HG02798 (cell line): Measurements from ENCODE around the gene KRTAP13-2.

Experiments
- ATAC-seq: cut with Tn5 transposase; IDR thresholded peaks from one replicate; pipeline ENCODE4 v1.9.1; 2021; ENCODE audit warnings: mild to moderate bottlenecking; ENCODE audit not compliant: unreplicated experiment, poor library complexity

KRTAP13-2 gene

DNA sequence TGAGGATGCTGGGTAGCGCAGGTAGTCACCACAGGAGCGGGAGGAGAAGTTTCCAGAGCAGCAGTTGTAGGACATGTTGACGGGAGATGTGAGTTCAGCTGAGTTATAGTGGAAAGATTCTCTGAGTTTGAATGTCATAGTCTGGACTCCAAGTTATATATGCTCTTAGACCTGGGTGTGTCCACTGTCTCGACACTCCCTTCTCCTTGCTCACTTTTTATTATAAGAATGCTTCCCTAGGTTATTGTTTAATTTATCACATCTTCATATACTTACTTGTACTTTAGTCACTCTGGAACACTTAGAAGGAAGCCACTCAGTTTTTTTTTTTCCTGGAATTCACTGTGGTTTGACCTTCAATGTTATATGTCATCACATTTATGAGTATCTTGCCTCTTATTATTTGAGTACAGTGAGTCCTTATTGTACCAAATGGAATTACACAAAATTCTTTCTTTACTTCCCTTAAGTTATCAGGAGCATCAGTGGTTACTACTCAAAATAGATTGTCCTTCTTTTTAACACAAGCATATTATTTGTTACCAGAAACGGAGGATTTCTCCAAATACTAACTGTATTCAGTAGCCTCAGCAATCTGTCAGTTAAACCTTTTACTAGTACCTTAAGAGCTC is at the start of gene KRTAP13-2:
Gene KRTAP13-2 (minus strand): TSS at position 133 of the 632 bp plus-strand sequence. CDS start 58 bp downstream, at position 75.
- no peak for ATAC-seq

DNA sequence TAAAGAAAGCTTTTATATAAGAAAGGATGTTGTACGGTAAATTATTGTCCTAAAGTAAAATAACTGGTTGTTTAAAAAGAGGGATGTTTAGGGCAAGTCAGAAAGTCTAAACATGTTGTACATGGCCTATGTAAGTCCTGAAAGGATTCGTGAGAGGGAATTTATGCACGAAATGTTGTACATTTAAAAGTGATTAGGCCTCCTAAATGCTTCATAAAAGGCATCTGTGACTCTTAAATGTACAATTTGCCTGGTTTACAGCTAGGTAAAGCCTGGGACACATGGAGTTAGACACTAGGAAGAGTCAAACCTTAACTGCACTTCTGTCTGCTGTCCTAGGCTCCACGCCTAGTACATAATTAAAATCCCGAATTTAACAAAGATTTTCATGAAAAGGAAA is 43.9 kb upstream of the KRTAP13-2 start:
- no peak for ATAC-seq

DNA sequence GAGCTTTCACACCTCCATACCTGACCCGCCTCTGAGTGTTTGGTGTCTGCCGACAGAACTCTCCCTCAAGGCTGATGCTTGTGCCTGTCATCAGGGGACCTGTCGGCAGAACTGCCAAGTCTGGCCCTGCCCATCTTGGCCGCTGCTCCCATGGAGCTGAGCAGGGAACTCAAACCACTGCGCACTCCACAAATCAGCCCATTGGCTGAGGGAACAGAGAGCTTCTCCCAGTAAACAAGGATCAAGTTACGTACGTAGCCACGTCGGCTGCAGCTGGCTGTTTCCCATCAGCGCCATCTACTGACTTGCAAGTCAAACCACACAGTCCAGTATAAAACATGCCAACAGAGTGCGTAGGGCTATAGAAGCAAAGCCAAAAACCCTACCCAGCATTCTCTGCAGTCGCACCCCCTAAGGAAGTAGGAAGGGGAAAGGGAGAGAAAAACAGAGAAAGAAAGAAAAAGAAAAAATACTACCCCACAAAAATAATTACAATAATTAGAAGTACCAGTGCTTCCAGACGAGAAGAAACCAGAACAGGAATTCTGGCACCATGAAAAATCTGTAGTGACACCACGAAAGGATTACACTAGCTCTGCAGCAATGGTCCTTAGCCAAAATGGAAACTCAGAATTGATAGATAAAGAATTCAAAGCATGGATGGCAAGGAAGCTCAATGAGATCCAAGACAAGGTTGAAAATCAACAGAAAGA is 36.9 kb upstream of the KRTAP13-2 start:
- no peak for ATAC-seq

DNA sequence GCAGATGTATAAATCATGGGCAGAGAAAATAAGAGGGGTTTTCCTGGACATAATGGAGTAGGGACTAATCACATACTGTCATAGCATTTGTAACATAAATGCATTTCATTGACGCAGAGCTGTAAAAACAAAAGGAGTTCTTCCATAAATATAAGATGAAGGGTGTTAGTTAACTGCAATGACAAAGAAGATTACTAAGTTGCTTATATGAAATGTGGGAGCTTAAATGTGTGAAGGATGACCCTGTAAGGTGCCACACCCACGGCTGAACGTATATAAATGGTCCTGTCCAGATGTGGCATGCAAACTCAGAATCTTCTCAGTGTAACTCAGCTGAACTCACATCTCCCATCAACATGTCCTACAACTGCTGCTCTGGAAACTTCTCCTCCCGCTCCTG is 23.7 kb upstream of the KRTAP13-2 start, which contains the start of gene KRTAP13-1:
Gene KRTAP13-1 (plus strand): TSS at position 301 of the 400 bp plus-strand sequence. CDS start 56 bp downstream, at position 357.
- ATAC-seq, result no peak

DNA sequence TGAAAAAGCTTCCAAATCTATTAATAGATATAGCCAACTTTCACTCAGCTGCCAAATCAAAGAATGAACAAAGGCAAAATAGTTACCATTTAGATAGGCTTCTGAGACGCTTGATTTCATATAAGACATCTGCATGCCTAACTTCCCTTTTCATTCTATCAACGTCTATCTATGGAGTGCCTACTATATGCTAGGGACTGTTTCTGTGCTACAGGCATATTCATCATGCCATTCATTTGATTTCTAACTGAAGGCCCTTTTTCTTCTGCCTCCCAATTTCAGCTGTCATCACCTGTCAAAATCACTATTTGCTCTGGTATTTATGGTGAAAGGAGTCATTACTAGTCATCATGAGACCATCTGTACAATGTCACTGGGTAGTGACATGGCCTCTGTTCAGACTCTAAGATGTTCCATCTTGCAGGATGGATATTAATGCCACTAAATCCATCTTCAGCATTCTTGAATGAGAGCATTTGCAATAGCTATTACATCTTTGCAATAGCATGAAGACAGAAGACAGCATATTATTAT is 19.5 kb upstream of the KRTAP13-2 start:
- ATAC-seq, result no peak

- no peak for ATAC-seq
Observed at GRCh38 chr21:30382201-30382600, 10.1 kb upstream of the KRTAP13-2 start.

DNA sequence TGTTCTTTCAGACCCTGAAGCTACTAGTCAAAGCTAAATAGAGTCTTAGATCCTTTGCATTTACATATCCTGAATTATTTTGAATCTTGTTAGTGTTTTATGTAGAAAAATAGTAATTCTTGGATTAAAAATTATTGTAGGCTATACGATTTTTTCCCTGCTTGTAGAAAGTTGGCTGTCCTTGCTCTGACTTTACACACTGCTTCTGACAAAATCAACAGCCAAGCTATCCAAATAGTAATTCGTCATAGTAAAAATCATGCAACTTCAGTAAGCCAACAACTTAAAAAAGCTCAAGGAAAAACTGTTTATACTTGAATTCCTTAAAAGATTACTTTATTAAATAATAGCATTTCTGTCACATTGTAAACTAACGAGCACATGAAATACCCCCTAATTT is 16.2 kb downstream of the KRTAP13-2 start:
- no peak for ATAC-seq

- ATAC-seq, result no peak
Observed at GRCh38 chr21:30354308-30355005, 17.6 kb downstream of the KRTAP13-2 start.

DNA sequence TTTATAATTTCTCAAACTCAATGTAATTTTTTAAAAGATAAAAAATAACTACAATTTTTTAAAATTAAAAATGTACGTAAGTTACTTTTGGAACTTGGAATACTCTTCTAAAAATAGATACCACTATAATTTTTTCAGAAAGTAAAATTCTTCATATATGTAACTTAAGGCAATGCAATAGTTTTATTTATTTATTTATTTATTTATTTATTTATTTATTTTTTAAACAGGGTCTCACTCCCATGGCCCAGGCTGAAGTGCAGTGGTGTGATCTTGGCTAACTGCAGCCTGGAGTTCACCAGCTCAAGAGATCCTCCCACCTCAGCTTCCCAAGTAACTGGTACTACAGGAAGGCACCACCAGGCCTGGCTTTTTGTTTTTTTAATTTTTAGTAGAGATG is 20.5 kb downstream of the KRTAP13-2 start:
- ATAC-seq, result no peak

GRCh38 chr21:30349572-30349971 is 22.5 kb downstream of the KRTAP13-2 start:
- ATAC-seq, result no peak

- ATAC-seq, result no peak
Observed at GRCh38 chr21:30348506-30348905, 23.6 kb downstream of the KRTAP13-2 start, which contains the start of gene KRTAP23-1. KRTAP23-1 (minus strand) TSS chr21:30348606; CDS start chr21:30348606, 0 bp downstream.

DNA sequence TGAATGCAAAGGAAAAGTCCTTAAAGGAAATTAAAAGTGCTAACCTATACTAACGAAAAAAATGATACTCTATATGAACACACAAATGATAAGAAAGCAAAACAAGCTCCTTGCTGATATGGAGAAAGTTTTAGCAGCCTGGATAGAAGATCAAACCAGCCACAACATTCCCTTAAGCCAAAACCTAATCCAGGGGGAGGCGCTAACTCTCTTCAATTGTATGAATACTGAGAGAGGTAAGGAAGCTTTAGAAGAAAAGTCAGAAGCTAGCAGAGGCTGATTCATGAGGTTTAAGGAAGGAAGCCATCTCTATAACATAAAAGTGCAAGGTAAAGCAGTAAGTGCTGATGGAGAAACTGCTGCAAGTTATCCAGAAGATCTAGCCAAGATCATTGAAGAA is 27.1 kb downstream of the KRTAP13-2 start:
- no peak for ATAC-seq

GRCh38 chr21:30340714-30341573 is 31.1 kb downstream of the KRTAP13-2 start:
- no peak for ATAC-seq

DNA sequence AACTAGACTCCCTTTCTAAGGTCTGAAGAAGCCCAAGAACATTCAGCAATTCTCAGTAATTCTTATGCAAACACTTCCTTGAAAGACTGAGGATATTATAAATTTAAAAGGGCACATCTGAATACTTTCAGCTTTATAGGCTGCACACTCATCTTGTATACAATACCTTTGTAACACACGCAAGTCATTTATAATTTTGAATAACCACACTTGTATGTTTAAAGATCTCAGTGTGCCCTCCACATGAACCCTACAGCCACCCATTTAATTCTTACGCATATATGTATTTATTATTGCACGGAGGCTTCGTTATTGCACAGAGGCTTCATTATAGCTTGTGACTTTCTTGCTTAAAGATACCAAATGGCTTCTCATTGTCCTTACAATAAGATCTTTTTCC is 33.4 kb downstream of the KRTAP13-2 start:
- no peak for ATAC-seq

GRCh38 chr21:30337772-30338171 is 34.3 kb downstream of the KRTAP13-2 start:
- ATAC-seq, result no peak

DNA sequence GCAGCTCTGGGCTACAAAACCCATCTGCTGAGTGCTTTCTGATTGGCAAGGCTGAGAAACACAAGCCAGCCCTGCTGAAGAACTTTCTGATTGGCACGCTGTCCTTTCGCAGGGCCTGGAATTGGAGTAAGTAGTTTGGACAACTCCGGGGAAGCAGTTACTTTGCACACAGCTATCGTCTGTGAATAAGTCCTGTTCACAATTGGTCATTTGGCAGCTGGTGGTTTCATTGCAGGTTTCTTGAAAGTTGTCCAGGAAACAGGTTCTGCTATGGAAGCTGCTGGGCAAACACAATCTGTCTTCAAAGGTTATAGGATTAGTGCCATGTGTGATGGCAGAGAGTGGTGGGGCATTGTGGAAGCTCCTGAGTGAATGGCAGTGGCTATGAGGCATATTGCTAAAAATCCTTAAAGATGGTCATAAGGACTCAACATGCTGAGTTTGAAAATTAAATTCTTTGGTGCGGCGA is 34.8 kb downstream of the KRTAP13-2 start, which contains the start of gene KRTAP27-1:
Gene KRTAP27-1 (minus strand): TSS at position 419 of the 469 bp plus-strand sequence. CDS start 26 bp downstream, at position 393.
- no peak for ATAC-seq

GRCh38 chr21:30336596-30336995 is 35.5 kb downstream of the KRTAP13-2 start:
- no peak for ATAC-seq

GRCh38 chr21:30333736-30334135 is 38.3 kb downstream of the KRTAP13-2 start:
- ATAC-seq, result no peak

DNA sequence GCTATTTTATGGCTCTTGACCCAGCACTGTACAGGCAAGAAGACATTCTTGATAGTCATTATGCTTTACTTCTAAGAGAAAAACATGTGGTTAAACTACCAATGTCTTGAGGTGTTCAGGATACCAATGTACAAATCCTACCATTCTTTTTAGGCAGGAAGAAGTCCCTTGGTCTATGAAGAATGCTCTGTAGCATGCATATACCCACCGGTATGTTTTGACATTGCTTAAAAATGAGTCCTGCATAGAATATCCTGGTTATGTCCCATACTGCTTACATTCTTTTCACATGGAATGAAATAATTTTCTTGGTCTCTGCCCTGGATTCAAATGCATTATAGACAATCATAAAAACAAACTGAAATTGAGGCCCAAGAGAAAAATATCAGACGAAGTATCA is 39.4 kb downstream of the KRTAP13-2 start:
- ATAC-seq, result no peak
